Gastrocnemius medialis (tissue), 4 donors: ENCODE measurements around the gene KCNK17. TPM values are rescaled to one million over a fixed set of nuclear protein-coding genes. Genes with fewer than 3 reads are reported as not detected.

ENCODE experiments used
- ATAC-seq, 2 donors: fragments of 150-250 bp; one replicate each; pipeline ENCODE4 v1.9.1; 2016
- DNase-seq, 2 donors: peaks; one replicate each; pipeline ENCODE4 v3.0.0-alpha.2; 2019
- H3K27ac ChIP-seq, 4 donors: fragments of 200-600 bp; sonication (generic); 1 replicate in 1 of 4; 2 replicates in 3 of 4; pipeline ENCODE4 v1.5.1; 2016 to 2018; ENCODE audit warnings: mild to moderate bottlenecking in 2 of 4, moderate library complexity in 1 of 4
- H3K27me3 ChIP-seq, 3 donors: fragments of 200-600 bp; sonication (generic) in 2 of 3; 1 replicate in 1 of 3; 2 replicates in 2 of 3; pipeline versions ENCODE4 v1.5.1 to v1.6.0; 2016 to 2019; ENCODE audit warnings: mild to moderate bottlenecking in 1 of 3, moderate library complexity in 1 of 3
- H3K36me3 ChIP-seq, 2 donors: fragments of 200-600 bp; sonication (generic) in 1 of 2; one replicate each; pipeline ENCODE4 v1.5.1; 2017 to 2018
- H3K4me1 ChIP-seq, 2 donors: fragments of 200-600 bp; sonication (generic) in 1 of 2; one replicate each; pipeline ENCODE4 v1.5.1; 2016 to 2017; ENCODE audit warnings: mild to moderate bottlenecking in 2 of 2
- H3K4me3 ChIP-seq, 4 donors: fragments of 200-600 bp; sonication (generic) in 3 of 4; 1 replicate in 1 of 4; 2 replicates in 3 of 4; pipeline ENCODE4 v1.5.1; 2016 to 2019; ENCODE audit warnings: mild to moderate bottlenecking in 2 of 4
- H3K9me3 ChIP-seq, 3 donors: fragments of 200-600 bp; sonication (generic) in 2 of 3; 1 replicate in 1 of 3; 2 replicates in 2 of 3; pipeline ENCODE4 v1.5.1; 2016 to 2019
- CTCF ChIP-seq, 5 experiments: fragments of 450-650 bp in 3 of 5; fragments of 200-600 bp in 2 of 5; sonication (generic) in 2 of 5; IDR thresholded peaks in 4 of 5; conservative IDR thresholded peaks in 1 of 5; 1 replicate in 4 of 5; 2 replicates in 1 of 5; pipeline ENCODE4 v1.5.1; 2016 to 2019; ENCODE audit warnings: antibody characterized with exemption in 5 of 5, mild to moderate bottlenecking in 3 of 5, moderate library complexity in 3 of 5
- POLR2A ChIP-seq, 2 donors: fragments of 450-650 bp; IDR thresholded peaks; one replicate each; pipeline ENCODE4 v1.6.1; 2017; ENCODE audit warnings: antibody characterized with exemption in 2 of 2, mild to moderate bottlenecking in 2 of 2, moderate library complexity in 2 of 2
- in situ Hi-C, 4 donors: fragments of 200-750 bp; cut with MboI; loops; one replicate each; pipeline versions ENCODE4 v1.15.0 to v1.8.0; 2017; ENCODE audit warnings: low sequenced_read_pairs in 4 of 4
- intact Hi-C: fragments of 100-400 bp; cut with DNase I; formaldehyde crosslinking; loops from one replicate; pipeline ENCODE4 v1.15.1; 2023; ENCODE audit warnings: low total_unique reads
- total RNA-seq, 4 donors: library from RNA; depleted of rRNA; stranded (reverse); fragments of >200 nt; gene quantifications; one replicate each; pipeline versions ENCODE4 v1.1.0 to v1.2.3, GENCODE V29; 2016

Gene KCNK17
- total RNA-seq, 4 donors from 2014 or later: not detected

- no peak overlapping the region for H3K4me3 ChIP-seq
- intact Hi-C loops: no loop called here
- no peaks in the 10 kb centered on the region for H3K9me3 ChIP-seq
- no peak for DNase-seq
- no peaks in the 10 kb centered on the region for H3K36me3 ChIP-seq
- TF ChIP-seq CTCF (IDR thresholded peaks at IDR 0.05 in 4 of 5, conservative IDR thresholded peaks at IDR 0.05 in 1 of 5) (no peak), POLR2A (IDR thresholded peaks at IDR 0.05) (no peak)
- H3K4me1 ChIP-seq: no peaks in the 10 kb centered on the region
- no peak for ATAC-seq
- no peaks in the 10 kb centered on the region for H3K27me3 ChIP-seq
- in situ Hi-C loops: no loop called here
- no peak overlapping the region for H3K27ac ChIP-seq
These were observed 29.2 kb upstream of the KCNK17 start for GRCh38 chr6:39343396-39343870.

- no peak overlapping the region for H3K4me3 ChIP-seq
- H3K27ac ChIP-seq: no peak overlapping the region
- H3K9me3 ChIP-seq: no peaks in the 10 kb centered on the region
- DNase-seq: no peak
- H3K4me1 ChIP-seq: no peaks in the 10 kb centered on the region
- TF ChIP-seq CTCF (IDR thresholded peaks at IDR 0.05 in 4 of 5, conservative IDR thresholded peaks at IDR 0.05 in 1 of 5) (no peak), POLR2A (IDR thresholded peaks at IDR 0.05) (no peak)
- no peak for ATAC-seq
- no peaks in the 10 kb centered on the region for H3K27me3 ChIP-seq
- in situ Hi-C loops: no loop called here
- intact Hi-C loops: no loop called here
- no peaks in the 10 kb centered on the region for H3K36me3 ChIP-seq
These were observed 28.6 kb upstream of the KCNK17 start for GRCh38 chr6:39342692-39343395.

- H3K27me3 ChIP-seq: no peaks in the 10 kb centered on the region
- ATAC-seq (no peak), DNase-seq (no peak)
- no peaks in the 10 kb centered on the region for H3K4me1 ChIP-seq
- TF ChIP-seq CTCF (IDR thresholded peaks at IDR 0.05 in 4 of 5, conservative IDR thresholded peaks at IDR 0.05 in 1 of 5): no peak
- TF ChIP-seq POLR2A (IDR thresholded peaks at IDR 0.05): no peak
- in situ Hi-C loops: no loop called here
- H3K27ac ChIP-seq: no peak overlapping the region
- no peaks in the 10 kb centered on the region for H3K36me3 ChIP-seq
- intact Hi-C loops: no loop called here
- H3K9me3 ChIP-seq: no peaks in the 10 kb centered on the region
- no peak overlapping the region for H3K4me3 ChIP-seq
These were observed 27.7 kb upstream of the KCNK17 start for GRCh38 chr6:39341937-39342336.

GRCh38 chr6:39341352-39341751 lies 27.1 kb upstream of the KCNK17 start:
- no peaks in the 10 kb centered on the region for H3K4me1 ChIP-seq
- no peak overlapping the region for H3K4me3 ChIP-seq
- no peaks in the 10 kb centered on the region for H3K27me3 ChIP-seq
- DNase-seq (no peak), ATAC-seq (no peak)
- H3K27ac ChIP-seq: no peak overlapping the region
- intact Hi-C loops (no loop called here), in situ Hi-C loops (no loop called here)
- no peak for TF ChIP-seq CTCF (IDR thresholded peaks at IDR 0.05 in 4 of 5, conservative IDR thresholded peaks at IDR 0.05 in 1 of 5)
- TF ChIP-seq POLR2A (IDR thresholded peaks at IDR 0.05): no peak
- H3K9me3 ChIP-seq: no peaks in the 10 kb centered on the region
- H3K36me3 ChIP-seq: no peaks in the 10 kb centered on the region
